MG63 (cell line): ENCODE measurements around the gene ZNF205. TPM values are rescaled to one million over a fixed set of nuclear protein-coding genes. Genes with fewer than 3 reads are reported as not detected.
A peak's percentile ranks its signal among the peaks of the same experiment; 100 is the strongest.

ENCODE experiments used
- DNase-seq: peaks from one replicate; pipeline ENCODE4 v3.0.0-alpha.2; 2020
- H3K27me3 ChIP-seq: fragments of 250-450 bp; sonication (Bioruptor Pico); 2 replicates; pipeline ENCODE4 v1.5.1; 2020; ENCODE audit warnings: mild to moderate bottlenecking, moderate library complexity
- H3K36me3 ChIP-seq: fragments of 250-450 bp; sonication (Bioruptor Pico); 2 replicates; pipeline ENCODE4 v1.5.1; 2020; ENCODE audit warnings: mild to moderate bottlenecking, moderate library complexity
- H3K4me3 ChIP-seq: fragments of 250-450 bp; sonication (Bioruptor Pico); 2 replicates; pipeline ENCODE4 v1.5.1; 2020; ENCODE audit warnings: mild to moderate bottlenecking, moderate library complexity
- H3K9me3 ChIP-seq: fragments of 250-450 bp; sonication (Bioruptor Pico); 2 replicates; pipeline ENCODE4 v1.5.1; 2020; ENCODE audit warnings: mild to moderate bottlenecking, moderate library complexity
- total RNA-seq: library from RNA; depleted of rRNA; stranded (reverse); fragments of >200 nt; shearing (Covaris generic); gene quantifications from 2 replicates; pipeline ENCODE4 v1.2.3, GENCODE V29; 2014; ENCODE audit warnings: low replicate concordance

ZNF205 gene
- total RNA-seq, 1 experiment from 2014 or later: 22.6 TPM

- no peak overlapping the region for H3K4me3 ChIP-seq
- no peak for DNase-seq
- H3K27me3 ChIP-seq: no peaks in the 10 kb centered on the region
- H3K9me3 ChIP-seq: no peaks in the 10 kb centered on the region
- H3K36me3 ChIP-seq: no peaks in the 10 kb centered on the region
Observed at GRCh38 chr16:3148256-3149192, 36.1 kb downstream of the ZNF205 start.

GRCh38 chr16:3149193-3149530 is 36.8 kb downstream of the ZNF205 start:
- Histone ChIP-seq H3K36me3 (no peaks in the 10 kb centered on the region), H3K4me3 (no peak overlapping the region; the same call in 1 of the 2 replicates), H3K27me3 (no peaks in the 10 kb centered on the region), H3K9me3 (no peaks in the 10 kb centered on the region)
- DNase-seq: no peak

GRCh38 chr16:3149630-3150345 is 37.4 kb downstream of the ZNF205 start:
- peak overlapping the region; percentile 65 for H3K4me3 ChIP-seq
- no peaks in the 10 kb centered on the region for H3K36me3 ChIP-seq
- H3K9me3 ChIP-seq: no peaks in the 10 kb centered on the region
- no peaks in the 10 kb centered on the region for H3K27me3 ChIP-seq
- DNase-seq: peak; percentile 55

- H3K9me3 ChIP-seq: no peaks in the 10 kb centered on the region
- DNase-seq: peak; percentile 95
- H3K4me3 ChIP-seq: peak overlapping the region; percentile 65
- H3K27me3 ChIP-seq: no peaks in the 10 kb centered on the region
- H3K36me3 ChIP-seq: no peaks in the 10 kb centered on the region
Observed at GRCh38 chr16:3150346-3151218, 38.2 kb downstream of the ZNF205 start.

GRCh38 chr16:3152027-3152276 is 39.6 kb downstream of the ZNF205 start:
- Histone ChIP-seq H3K27me3 (no peaks in the 10 kb centered on the region), H3K4me3 (peak overlapping the region; percentile 65), H3K9me3 (no peaks in the 10 kb centered on the region), H3K36me3 (no peaks in the 10 kb centered on the region)
- no peak for DNase-seq

- Histone ChIP-seq H3K27me3 (no peaks in the 10 kb centered on the region), H3K36me3 (no peaks in the 10 kb centered on the region), H3K4me3 (peak overlapping the region; percentile 65), H3K9me3 (no peaks in the 10 kb centered on the region)
- DNase-seq: peak; percentile 91
Observed at GRCh38 chr16:3152277-3152990, 40.0 kb downstream of the ZNF205 start.

- H3K9me3 ChIP-seq: no peaks in the 10 kb centered on the region
- H3K4me3 ChIP-seq: no peak overlapping the region; the same call in 1 of the 2 replicates
- no peak for DNase-seq
- no peaks in the 10 kb centered on the region for H3K27me3 ChIP-seq
- no peaks in the 10 kb centered on the region for H3K36me3 ChIP-seq
Observed at GRCh38 chr16:3152991-3153368, 40.6 kb downstream of the ZNF205 start.

- Histone ChIP-seq H3K4me3 (no peak overlapping the region), H3K36me3 (no peaks in the 10 kb centered on the region), H3K27me3 (no peaks in the 10 kb centered on the region), H3K9me3 (no peaks in the 10 kb centered on the region)
- no peak for DNase-seq
Observed at GRCh38 chr16:3155181-3155580, 42.8 kb downstream of the ZNF205 start.

- Histone ChIP-seq H3K36me3 (no peaks in the 10 kb centered on the region), H3K27me3 (no peaks in the 10 kb centered on the region), H3K9me3 (no peaks in the 10 kb centered on the region), H3K4me3 (no peak overlapping the region)
- DNase-seq: no peak
Observed at GRCh38 chr16:3155972-3156371, 43.6 kb downstream of the ZNF205 start.

- DNase-seq: peak; percentile 86
- no peaks in the 10 kb centered on the region for H3K27me3 ChIP-seq
- no peaks in the 10 kb centered on the region for H3K9me3 ChIP-seq
- peak overlapping the region; percentile 65 for H3K4me3 ChIP-seq
- no peaks in the 10 kb centered on the region for H3K36me3 ChIP-seq
Observed at GRCh38 chr16:3157229-3158025, 45.0 kb downstream of the ZNF205 start.

- H3K9me3 ChIP-seq: no peaks in the 10 kb centered on the region
- peak; percentile 44 for DNase-seq
- peak overlapping the region; percentile 65 for H3K4me3 ChIP-seq
- no peaks in the 10 kb centered on the region for H3K27me3 ChIP-seq
- H3K36me3 ChIP-seq: no peaks in the 10 kb centered on the region
Observed at GRCh38 chr16:3158026-3158509, 45.7 kb downstream of the ZNF205 start.

- Histone ChIP-seq H3K9me3 (no peaks in the 10 kb centered on the region), H3K36me3 (no peaks in the 10 kb centered on the region), H3K4me3 (peak overlapping the region; percentile 65), H3K27me3 (no peaks in the 10 kb centered on the region)
- peak; percentile 88 for DNase-seq
Observed at GRCh38 chr16:3158510-3159314, 46.3 kb downstream of the ZNF205 start.

GRCh38 chr16:3161235-3162018 is 49.0 kb downstream of the ZNF205 start:
- DNase-seq: no peak
- Histone ChIP-seq H3K9me3 (no peaks in the 10 kb centered on the region), H3K27me3 (no peaks in the 10 kb centered on the region), H3K36me3 (no peaks in the 10 kb centered on the region), H3K4me3 (no peak overlapping the region)
